NB4 (cell line): Measurements from ENCODE around the gene RCOR3.

ENCODE experiments used
- MYC ChIP-seq: IDR thresholded peaks from 2 replicates; pipeline ENCODE4 v1.6.1; 2011; ENCODE audit warnings: low read depth, low read length
- POLR2A ChIP-seq: IDR thresholded peaks from 2 replicates; pipeline ENCODE4 v1.6.1; 2011; ENCODE audit warnings: mild to moderate bottlenecking; ENCODE audit not compliant: insufficient read length; ENCODE audit errors: extremely low read depth
- TF ChIP-seq, protein P1 (sequence below): IDR thresholded peaks from one replicate; pipeline ENCODE4 v1.5.1; 2012; ENCODE audit warnings: low read depth, low read length

DNA sequence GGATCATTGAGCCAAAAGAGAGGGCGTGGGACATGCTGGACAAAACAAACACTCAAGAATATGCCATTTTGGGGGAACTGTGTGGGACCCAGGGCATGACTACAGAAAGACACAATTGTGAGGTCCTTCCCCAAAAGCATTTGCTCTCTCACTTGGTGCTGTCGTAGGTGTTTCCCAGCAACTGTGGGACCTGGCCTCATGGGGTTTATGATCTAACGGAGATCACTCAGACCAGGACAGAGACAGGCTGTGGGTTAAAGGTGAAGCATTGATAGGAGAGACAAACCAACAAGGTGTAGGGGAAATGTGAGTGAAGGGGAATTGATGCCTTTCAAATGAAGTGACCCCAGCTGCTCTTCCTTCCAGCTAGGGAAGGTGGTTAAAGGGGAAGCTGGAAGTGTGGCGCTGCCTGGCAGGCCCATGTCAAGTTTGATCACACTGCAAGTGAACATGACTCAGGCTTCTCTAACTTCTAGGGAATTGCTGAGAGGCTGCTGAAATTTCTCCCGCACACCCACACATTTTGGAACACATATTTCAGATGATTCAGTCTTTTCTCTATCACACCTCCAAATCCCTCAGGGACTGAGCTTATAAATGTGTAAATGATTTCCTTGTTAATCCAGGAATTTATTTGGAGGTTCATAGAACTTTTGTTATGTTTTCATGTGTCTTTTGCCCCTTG, 97.7 kb downstream of the RCOR3 start:
- TF ChIP-seq, protein P1, sequence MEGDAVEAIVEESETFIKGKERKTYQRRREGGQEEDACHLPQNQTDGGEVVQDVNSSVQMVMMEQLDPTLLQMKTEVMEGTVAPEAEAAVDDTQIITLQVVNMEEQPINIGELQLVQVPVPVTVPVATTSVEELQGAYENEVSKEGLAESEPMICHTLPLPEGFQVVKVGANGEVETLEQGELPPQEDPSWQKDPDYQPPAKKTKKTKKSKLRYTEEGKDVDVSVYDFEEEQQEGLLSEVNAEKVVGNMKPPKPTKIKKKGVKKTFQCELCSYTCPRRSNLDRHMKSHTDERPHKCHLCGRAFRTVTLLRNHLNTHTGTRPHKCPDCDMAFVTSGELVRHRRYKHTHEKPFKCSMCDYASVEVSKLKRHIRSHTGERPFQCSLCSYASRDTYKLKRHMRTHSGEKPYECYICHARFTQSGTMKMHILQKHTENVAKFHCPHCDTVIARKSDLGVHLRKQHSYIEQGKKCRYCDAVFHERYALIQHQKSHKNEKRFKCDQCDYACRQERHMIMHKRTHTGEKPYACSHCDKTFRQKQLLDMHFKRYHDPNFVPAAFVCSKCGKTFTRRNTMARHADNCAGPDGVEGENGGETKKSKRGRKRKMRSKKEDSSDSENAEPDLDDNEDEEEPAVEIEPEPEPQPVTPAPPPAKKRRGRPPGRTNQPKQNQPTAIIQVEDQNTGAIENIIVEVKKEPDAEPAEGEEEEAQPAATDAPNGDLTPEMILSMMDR: no peak
- TF ChIP-seq POLR2A: no peak
- TF ChIP-seq MYC: no peak
